ENCODE data around the gene ECHS1.

GRCh38 chr10:133362846-133363245, 10.3 kb downstream of the ECHS1 start:
- TF ChIP-seq CTCF (conservative IDR thresholded peaks at IDR 0.05; ENCODE audit: low read length) (no peak), EZH2phosphoT487 (IDR thresholded peaks at IDR 0.05; ENCODE audit: borderline replicate concordance, low read depth, low read length) (no peak)
